Upper lobe of left lung (tissue), 6 donors: Measurements from ENCODE around the gene MAN1C1. TPM values are rescaled to one million over a fixed set of nuclear protein-coding genes. Genes with fewer than 3 reads are reported as not detected.

Source experiments
- ATAC-seq, 2 donors: fragments of 200-7000 bp; cut with Tn5 transposase; one replicate each; pipeline ENCODE4 v1.9.1; 2022; ENCODE audit warnings: mild to moderate bottlenecking in 2 of 2, moderate library complexity in 2 of 2; ENCODE audit not compliant: low FRiP score in 2 of 2
- DNase-seq, 2 donors: peaks; one replicate each; pipeline ENCODE4 v3.0.0-alpha.2; 2019 to 2020
- H3K27ac ChIP-seq, 4 donors: fragments of 200-600 bp; sonication (generic); one replicate each; pipeline ENCODE4 v1.5.1; 2016 to 2019
- H3K27me3 ChIP-seq, 4 donors: fragments of 200-600 bp; sonication (generic); one replicate each; pipeline ENCODE4 v1.5.1; 2017 to 2019
- H3K36me3 ChIP-seq, 4 donors: fragments of 200-600 bp; sonication (generic); one replicate each; pipeline ENCODE4 v1.5.1; 2016 to 2019
- H3K4me1 ChIP-seq, 4 donors: fragments of 200-600 bp; sonication (generic); one replicate each; pipeline ENCODE4 v1.5.1; 2018 to 2019
- H3K4me3 ChIP-seq, 4 donors: fragments of 200-600 bp; sonication (generic); one replicate each; pipeline ENCODE4 v1.5.1; 2017 to 2019; ENCODE audit warnings: mild to moderate bottlenecking in 2 of 4, moderate library complexity in 1 of 4
- H3K9me3 ChIP-seq, 4 donors: fragments of 200-600 bp; sonication (generic); one replicate each; pipeline ENCODE4 v1.5.1; 2018 to 2019
- CTCF ChIP-seq, 6 experiments: fragments of 450-650 bp in 4 of 6; fragments of 200-600 bp in 2 of 6; sonication (generic) in 2 of 6; IDR thresholded peaks; one replicate each; pipeline ENCODE4 v1.5.1; 2016 to 2019; ENCODE audit warnings: antibody characterized with exemption in 6 of 6
- EP300 ChIP-seq, 4 donors: sonication (generic); formaldehyde crosslinking; IDR thresholded peaks; one replicate each; pipeline ENCODE4 v1.5.1; 2017; ENCODE audit warnings: antibody characterized with exemption in 4 of 4, control low read depth in 2 of 4
- POLR2A ChIP-seq, 4 donors: fragments of 450-650 bp; IDR thresholded peaks; one replicate each; pipeline ENCODE4 v1.5.1; 2016 to 2017; ENCODE audit warnings: antibody characterized with exemption in 4 of 4, mild to moderate bottlenecking in 2 of 4
- POLR2AphosphoS5 ChIP-seq, 2 donors: sonication (generic); formaldehyde crosslinking; IDR thresholded peaks; one replicate each; pipeline ENCODE4 v1.5.1; 2017; ENCODE audit warnings: antibody characterized with exemption in 2 of 2
- WGBS, 2 donors: methylation state at CpG; one replicate each; pipeline ENCODE4 v1.1.5; 2017 to 2018; 5-methylcytosine and 5-hydroxymethylcytosine counted together
- total RNA-seq, 6 donors: library from RNA; depleted of rRNA in 4 of 6; stranded (reverse); fragments of >200 nt in 4 of 6; gene quantifications; one replicate each; pipeline versions ENCODE4 v1.1.0 to v1.2.1, GENCODE V29; 2016 to 2021
- donor health status: DM: no; HTN: no; CAD: no; lungs with moderate emphysema.
- donor health status: DM: no; HTN: yes; CAD: no; lungs with severe emphysema.

MAN1C1 gene
- total RNA-seq, 6 donors from 2014 or later: 5.3 to 32.5 (median 16.2) TPM

DNA sequence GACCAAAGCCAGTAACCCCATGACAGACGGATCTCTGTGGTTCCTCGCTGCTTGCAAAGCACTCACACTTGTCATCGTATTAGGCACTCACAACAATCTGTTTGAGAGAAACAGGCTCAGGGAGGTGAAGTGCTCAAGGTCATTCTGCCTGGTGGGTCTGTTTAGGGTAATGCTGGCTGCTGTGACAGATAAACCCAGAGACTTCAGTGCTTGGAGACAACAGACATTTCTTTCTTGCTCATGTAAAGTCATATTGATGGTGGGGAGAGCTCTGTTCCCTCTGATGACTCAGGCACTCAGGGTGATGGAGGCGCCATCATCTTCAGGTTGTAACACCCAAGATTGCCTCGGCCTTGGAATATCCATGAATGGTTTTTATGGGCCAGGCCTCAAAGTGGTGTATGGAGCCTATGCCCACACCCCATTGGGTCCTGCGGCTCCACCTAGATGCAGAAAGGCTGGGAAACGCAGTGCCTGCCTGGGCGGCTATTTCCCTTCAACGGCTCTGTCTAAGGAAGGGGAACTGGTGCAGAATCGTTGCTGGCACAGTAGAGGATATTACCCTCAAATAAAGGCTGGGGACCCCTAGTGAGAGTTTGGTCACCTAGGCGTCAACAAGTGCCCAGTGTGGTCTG is 111.8 kb downstream of the MAN1C1 start:
- peaks cover 22 to 28% (median 24%) of the 10 kb centered on the region in 4 donors for H3K4me1 ChIP-seq
- ATAC-seq: no peak

DNA sequence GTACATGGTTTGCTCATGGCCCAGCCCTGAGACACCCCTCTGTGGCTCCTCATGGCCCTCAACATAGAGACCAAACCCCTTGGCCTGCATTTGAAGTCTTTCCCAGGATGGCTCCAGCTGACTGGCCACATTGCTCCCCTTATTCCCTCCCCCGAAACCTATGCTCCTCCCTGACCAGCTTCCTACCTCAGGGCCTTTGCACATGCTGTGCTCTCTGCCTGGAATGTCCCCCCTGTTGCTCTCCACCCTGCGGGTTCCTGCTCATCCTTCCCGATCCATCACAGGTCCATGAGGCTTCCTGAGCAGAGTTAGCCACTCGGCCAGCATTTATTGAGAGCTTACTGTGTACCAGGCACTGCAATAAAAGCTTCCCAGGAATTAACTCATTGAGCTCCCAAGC is 112.5 kb downstream of the MAN1C1 start:
- TF ChIP-seq POLR2A (IDR thresholded peaks at IDR 0.05): no peak
- TF ChIP-seq POLR2AphosphoS5 (IDR thresholded peaks at IDR 0.05): no peak
- no peak for TF ChIP-seq CTCF (IDR thresholded peaks at IDR 0.05)
- TF ChIP-seq EP300 (IDR thresholded peaks at IDR 0.05): no peak
- ATAC-seq: no peak
- no peak for DNase-seq
- no peaks in the 10 kb centered on the region for H3K27me3 ChIP-seq
- no peak overlapping the region for H3K27ac ChIP-seq
- H3K36me3 ChIP-seq: no peaks in the 10 kb centered on the region
- no peaks in the 10 kb centered on the region for H3K9me3 ChIP-seq
- 95 to 98% methylated on average over 4 of the region's 4 CpGs for WGBS, 2 donors
- peaks cover 22 to 28% (median 24%) of the 10 kb centered on the region in 4 donors for H3K4me1 ChIP-seq
- H3K4me3 ChIP-seq: no peak overlapping the region

More for the DNA sequence above, 111.8 kb downstream of the MAN1C1 start:
- Histone ChIP-seq H3K9me3 (no peaks in the 10 kb centered on the region), H3K27me3 (no peaks in the 10 kb centered on the region), H3K4me3 (no peak overlapping the region), H3K27ac (peak overlapping the region in 2 of 4 donors; percentile 9 to 32), H3K36me3 (no peaks in the 10 kb centered on the region)
- DNase-seq: no peak
- TF ChIP-seq CTCF (IDR thresholded peaks at IDR 0.05) (no peak), POLR2A (IDR thresholded peaks at IDR 0.05) (no peak), EP300 (IDR thresholded peaks at IDR 0.05) (no peak)
- WGBS, 2 donors: 77 to 82% methylated on average over 9 to 11 of the region's 11 CpGs

GRCh38 chr1:25729790-25730644 is 113.4 kb downstream of the MAN1C1 start:
- no peak for ATAC-seq
- no peaks in the 10 kb centered on the region for H3K27me3 ChIP-seq
- WGBS, 2 donors: 75 to 76% methylated on average over 12 of the region's 12 CpGs
- H3K4me1 ChIP-seq: peaks cover 22 to 28% (median 24%) of the 10 kb centered on the region in 4 donors
- H3K36me3 ChIP-seq: no peaks in the 10 kb centered on the region
- no peak overlapping the region for H3K27ac ChIP-seq
- no peak for TF ChIP-seq POLR2A (IDR thresholded peaks at IDR 0.05)
- TF ChIP-seq POLR2AphosphoS5 (IDR thresholded peaks at IDR 0.05): no peak
- no peak for TF ChIP-seq EP300 (IDR thresholded peaks at IDR 0.05)
- no peak for TF ChIP-seq CTCF (IDR thresholded peaks at IDR 0.05)
- no peaks in the 10 kb centered on the region for H3K9me3 ChIP-seq
- H3K4me3 ChIP-seq: no peak overlapping the region
- DNase-seq: no peak

- ATAC-seq: no peak
- Histone ChIP-seq H3K4me3 (no peak overlapping the region), H3K27ac (no peak overlapping the region), H3K36me3 (no peaks in the 10 kb centered on the region), H3K9me3 (no peaks in the 10 kb centered on the region), H3K27me3 (no peaks in the 10 kb centered on the region), H3K4me1 (peaks cover 22 to 29% (median 26%) of the 10 kb centered on the region in 4 donors)
- no peak for DNase-seq
- TF ChIP-seq POLR2AphosphoS5 (IDR thresholded peaks at IDR 0.05) (no peak), EP300 (IDR thresholded peaks at IDR 0.05) (no peak), CTCF (IDR thresholded peaks at IDR 0.05) (no peak), POLR2A (IDR thresholded peaks at IDR 0.05) (no peak)
- WGBS, 2 donors: 97 to 98% methylated on average over 5 of the region's 5 CpGs
Observed at GRCh38 chr1:25731148-25731547, 114.6 kb downstream of the MAN1C1 start.
